ENCODE data around the gene MAGEA4.
"Not testable (repeated sequence)": the region's sequence is repeated elsewhere in the genome, so short reads cannot be mapped to it uniquely, and the experiment has no call there.

MAGEA4 gene

GRCh38 chrX:151901826-151902225, 10.9 kb upstream of the MAGEA4 start:
- TF ChIP-seq POLR2AphosphoS5 (IDR thresholded peaks at IDR 0.05; ENCODE audit: low read depth, low read length) (no peak), POLR2A (IDR thresholded peaks at IDR 0.05; ENCODE audit: low read depth, low read length) (no peak), TAF1 (IDR thresholded peaks at IDR 0.05; ENCODE audit: borderline replicate concordance, low read depth, low read length) (no peak)
- DNase-seq (ENCODE audit: insufficient read length) (no peak), FAIRE-seq (no peak)

GRCh38 chrX:151902813-151903591, 9.7 kb upstream of the MAGEA4 start:
- no peak for FAIRE-seq
- DNase-seq (ENCODE audit: insufficient read length) = no peak
- no peak for TF ChIP-seq POLR2AphosphoS5 (IDR thresholded peaks at IDR 0.05; ENCODE audit: low read depth, low read length)
- no peak for TF ChIP-seq POLR2A (IDR thresholded peaks at IDR 0.05; ENCODE audit: low read depth, low read length)
- no peak for TF ChIP-seq TAF1 (IDR thresholded peaks at IDR 0.05; ENCODE audit: borderline replicate concordance, low read depth, low read length)

- FAIRE-seq (no peak), DNase-seq (ENCODE audit: insufficient read length) (no peak)
- no peak for TF ChIP-seq TAF1 (IDR thresholded peaks at IDR 0.05; ENCODE audit: borderline replicate concordance, low read depth, low read length)
- TF ChIP-seq POLR2A (IDR thresholded peaks at IDR 0.05; ENCODE audit: low read depth, low read length) = no peak
- TF ChIP-seq POLR2AphosphoS5 (IDR thresholded peaks at IDR 0.05; ENCODE audit: low read depth, low read length) = no peak
Measured at GRCh38 chrX:151904989-151905388, 7.7 kb upstream of the MAGEA4 start.

DNA sequence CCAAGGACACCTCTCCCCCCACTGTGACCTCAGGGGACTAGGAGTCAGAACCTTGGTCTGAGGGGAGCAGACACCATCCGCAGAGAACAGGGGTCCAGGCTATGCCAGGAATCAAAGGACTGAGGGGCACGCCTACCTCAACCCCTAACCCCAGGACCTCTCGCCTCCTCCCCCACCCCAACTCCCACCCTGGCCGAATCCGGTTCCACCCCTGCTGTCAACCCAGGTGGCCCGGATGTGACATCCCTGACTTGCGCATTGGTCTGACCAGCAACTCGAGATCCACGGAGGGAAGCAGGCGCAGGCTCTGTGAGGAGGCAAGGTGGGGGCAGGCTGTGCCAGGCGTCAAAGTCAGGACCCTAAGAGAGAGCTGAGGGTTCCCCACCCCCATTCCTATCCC, 468 bp upstream of the MAGEA4 start:
- FAIRE-seq (no peak), DNase-seq (ENCODE audit: insufficient read length) (no peak)
- TF ChIP-seq POLR2AphosphoS5 (IDR thresholded peaks at IDR 0.05; ENCODE audit: low read depth, low read length) (no peak), POLR2A (IDR thresholded peaks at IDR 0.05; ENCODE audit: low read depth, low read length) (no peak), TAF1 (IDR thresholded peaks at IDR 0.05; ENCODE audit: borderline replicate concordance, low read depth, low read length) (no peak)

DNA sequence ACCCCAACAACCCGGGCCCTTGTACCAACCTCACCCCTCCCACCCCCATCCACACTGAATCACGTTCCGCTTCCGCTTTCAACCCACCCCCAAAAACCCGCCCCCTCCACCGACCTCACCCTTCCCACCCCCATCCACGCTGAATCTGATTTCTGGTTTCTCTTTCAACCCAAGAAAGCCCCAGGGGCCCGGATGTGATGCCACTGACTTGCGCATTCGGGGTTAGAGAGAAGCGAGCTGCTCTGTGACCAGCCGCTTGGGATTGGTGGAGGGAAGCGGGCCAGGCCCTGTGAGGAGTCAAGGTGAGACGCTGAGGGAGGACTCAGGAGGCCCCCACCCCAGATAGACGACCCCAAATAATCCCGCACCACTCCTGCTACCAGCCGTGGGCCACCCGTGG, 6.0 kb downstream of the MAGEA4 start:
- not testable (repeated sequence) for DNase-seq (ENCODE audit: insufficient read length); FAIRE-seq

- TF ChIP-seq POLR2AphosphoS5 (IDR thresholded peaks at IDR 0.05; ENCODE audit: low read depth, low read length) = no peak
- TF ChIP-seq POLR2A (IDR thresholded peaks at IDR 0.05; ENCODE audit: low read depth, low read length) = no peak
- no peak for TF ChIP-seq TAF1 (IDR thresholded peaks at IDR 0.05; ENCODE audit: borderline replicate concordance, low read depth, low read length)
- no peak for DNase-seq (ENCODE audit: insufficient read length)
- no peak for FAIRE-seq
Measured at GRCh38 chrX:151919610-151920009, 6.9 kb downstream of the MAGEA4 start.

- DNase-seq (ENCODE audit: insufficient read length) = no peak
- TF ChIP-seq POLR2AphosphoS5 (IDR thresholded peaks at IDR 0.05; ENCODE audit: low read depth, low read length) = no peak
- no peak for TF ChIP-seq POLR2A (IDR thresholded peaks at IDR 0.05; ENCODE audit: low read depth, low read length)
- TF ChIP-seq TAF1 (IDR thresholded peaks at IDR 0.05; ENCODE audit: borderline replicate concordance, low read depth, low read length) = no peak
- no peak for FAIRE-seq
Measured at GRCh38 chrX:151920101-151920500, 7.4 kb downstream of the MAGEA4 start.

- FAIRE-seq (no peak), DNase-seq (ENCODE audit: insufficient read length) (no peak)
- TF ChIP-seq TAF1 (IDR thresholded peaks at IDR 0.05; ENCODE audit: borderline replicate concordance, low read depth, low read length) (no peak), POLR2AphosphoS5 (IDR thresholded peaks at IDR 0.05; ENCODE audit: low read depth, low read length) (no peak), POLR2A (IDR thresholded peaks at IDR 0.05; ENCODE audit: low read depth, low read length) (no peak)
Measured at GRCh38 chrX:151920530-151920929, 7.8 kb downstream of the MAGEA4 start.

- FAIRE-seq = no peak
Measured at GRCh38 chrX:151921292-151921691, 8.6 kb downstream of the MAGEA4 start.

GRCh38 chrX:151921866-151922265, 9.2 kb downstream of the MAGEA4 start:
- DNase-seq (ENCODE audit: insufficient read length) (no peak), FAIRE-seq (no peak)
- TF ChIP-seq POLR2A (IDR thresholded peaks at IDR 0.05; ENCODE audit: low read depth, low read length) (no peak), TAF1 (IDR thresholded peaks at IDR 0.05; ENCODE audit: borderline replicate concordance, low read depth, low read length) (no peak), POLR2AphosphoS5 (IDR thresholded peaks at IDR 0.05; ENCODE audit: low read depth, low read length) (no peak)

More at GRCh38 chrX:151921292-151921691, 8.6 kb downstream of the MAGEA4 start:
- TF ChIP-seq POLR2AphosphoS5 (IDR thresholded peaks at IDR 0.05; ENCODE audit: low read depth, low read length) (no peak), TAF1 (IDR thresholded peaks at IDR 0.05; ENCODE audit: borderline replicate concordance, low read depth, low read length) (no peak), POLR2A (IDR thresholded peaks at IDR 0.05; ENCODE audit: low read depth, low read length) (no peak)
- DNase-seq (ENCODE audit: insufficient read length) = no peak

DNA sequence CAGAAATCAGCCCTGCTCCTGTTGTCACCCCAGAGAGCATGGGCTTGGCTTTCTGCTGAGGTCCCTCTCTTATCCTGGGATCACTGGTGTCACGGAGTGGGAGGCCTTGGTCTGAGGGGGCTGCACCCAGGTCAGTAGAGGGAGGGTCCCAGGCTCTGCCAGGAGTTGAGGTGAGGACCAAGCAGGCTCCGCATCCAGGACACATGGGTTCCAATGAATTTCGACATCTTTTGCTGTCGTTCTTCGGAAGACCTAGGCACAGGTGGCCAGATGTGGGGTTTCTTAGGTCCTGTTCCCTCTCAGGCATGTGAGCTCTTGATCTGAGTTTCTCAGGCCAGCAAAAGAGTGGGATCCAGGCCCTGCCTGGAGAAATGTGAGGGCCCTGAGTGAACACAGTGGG, 10.0 kb downstream of the MAGEA4 start:
- FAIRE-seq (no peak), DNase-seq (ENCODE audit: insufficient read length) (no peak)
- TF ChIP-seq POLR2AphosphoS5 (IDR thresholded peaks at IDR 0.05; ENCODE audit: low read depth, low read length) = no peak
- no peak for TF ChIP-seq TAF1 (IDR thresholded peaks at IDR 0.05; ENCODE audit: borderline replicate concordance, low read depth, low read length)
- TF ChIP-seq POLR2A (IDR thresholded peaks at IDR 0.05; ENCODE audit: low read depth, low read length) = no peak

DNA sequence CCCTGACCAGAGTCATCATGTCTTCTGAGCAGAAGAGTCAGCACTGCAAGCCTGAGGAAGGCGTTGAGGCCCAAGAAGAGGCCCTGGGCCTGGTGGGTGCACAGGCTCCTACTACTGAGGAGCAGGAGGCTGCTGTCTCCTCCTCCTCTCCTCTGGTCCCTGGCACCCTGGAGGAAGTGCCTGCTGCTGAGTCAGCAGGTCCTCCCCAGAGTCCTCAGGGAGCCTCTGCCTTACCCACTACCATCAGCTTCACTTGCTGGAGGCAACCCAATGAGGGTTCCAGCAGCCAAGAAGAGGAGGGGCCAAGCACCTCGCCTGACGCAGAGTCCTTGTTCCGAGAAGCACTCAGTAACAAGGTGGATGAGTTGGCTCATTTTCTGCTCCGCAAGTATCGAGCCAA, 11.0 kb downstream of the MAGEA4 start:
- DNase-seq (ENCODE audit: insufficient read length) = no peak
- TF ChIP-seq POLR2AphosphoS5 (IDR thresholded peaks at IDR 0.05; ENCODE audit: low read depth, low read length) (no peak), POLR2A (IDR thresholded peaks at IDR 0.05; ENCODE audit: low read depth, low read length) (no peak), TAF1 (IDR thresholded peaks at IDR 0.05; ENCODE audit: borderline replicate concordance, low read depth, low read length) (no peak)
- no peak for FAIRE-seq
